NCI-H2227 (cell line): ENCODE results near the gene SRRM2.

Experiments
- DNase-seq: peaks from one replicate; lab custom pipeline; 2025; ENCODE audit not compliant: unreplicated experiment; lab: John Stamatoyannopoulos, UW

SRRM2 gene

DNA sequence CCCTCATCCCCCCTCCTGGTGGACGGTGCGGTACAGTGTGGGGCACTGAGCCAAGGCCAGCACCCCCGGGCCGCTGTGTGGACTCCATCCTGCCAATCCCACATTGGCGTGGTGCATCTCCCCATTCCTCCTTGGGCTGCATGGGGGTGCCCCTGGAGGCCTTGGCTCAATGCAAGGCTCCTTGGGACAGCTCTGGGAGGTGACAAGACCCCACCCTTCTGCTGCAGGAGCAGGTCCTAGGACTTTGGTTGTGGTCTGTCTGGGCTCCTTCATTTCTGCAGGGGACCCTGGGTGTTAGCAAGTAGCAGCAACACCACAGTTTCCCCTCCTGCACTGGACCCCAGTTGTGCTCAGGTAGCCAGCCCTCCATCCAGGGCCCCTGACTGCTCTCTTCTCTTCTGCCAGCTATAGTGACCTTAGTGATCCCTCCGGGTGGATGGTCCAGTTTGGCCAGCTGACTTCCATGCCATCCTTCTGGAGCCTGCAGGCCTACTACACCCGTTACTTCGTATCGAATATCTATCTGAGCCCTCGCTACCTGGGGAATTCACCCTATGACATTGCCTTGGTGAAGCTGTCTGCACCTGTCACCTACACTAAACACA, 65.9 kb downstream of the SRRM2 start:
- DNase-seq, result no peak

DNA sequence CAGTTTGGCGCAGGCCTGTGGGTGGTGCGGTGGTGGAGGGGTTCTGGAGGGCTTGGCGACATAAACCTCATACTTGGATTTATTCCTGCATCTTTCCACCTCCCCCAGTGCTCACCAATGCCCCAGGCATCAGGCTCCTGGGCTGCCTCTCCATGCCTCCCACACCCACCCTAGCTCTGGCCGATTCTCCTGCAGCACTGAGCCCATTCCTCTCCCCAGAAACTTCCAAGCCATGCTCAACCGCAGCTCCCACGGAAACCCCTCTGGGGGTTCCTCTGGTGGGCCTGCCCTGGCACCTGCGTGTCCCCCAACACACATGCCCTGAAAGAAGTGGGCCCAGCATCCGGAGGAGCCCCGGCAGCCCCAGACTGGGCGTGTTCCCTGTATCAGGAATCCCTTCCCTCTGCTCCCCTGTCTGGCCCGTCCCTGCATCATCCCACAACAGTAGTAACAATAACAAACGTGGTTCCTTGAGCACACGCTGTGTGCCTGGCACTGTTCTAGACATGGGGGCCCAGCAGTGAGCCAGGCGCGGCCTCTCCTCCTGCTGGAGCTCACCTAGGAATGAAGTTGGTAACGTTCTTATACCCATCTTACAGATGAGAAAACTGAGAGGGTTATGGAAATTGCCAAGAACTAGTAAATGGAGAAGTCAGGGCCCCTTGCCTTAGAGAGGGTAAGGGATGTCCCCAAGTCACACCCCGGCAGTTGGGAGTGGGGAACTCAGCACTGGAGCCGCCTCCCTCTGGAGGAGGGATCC, 66.9 kb downstream of the SRRM2 start:
- DNase-seq, result no peak

DNA sequence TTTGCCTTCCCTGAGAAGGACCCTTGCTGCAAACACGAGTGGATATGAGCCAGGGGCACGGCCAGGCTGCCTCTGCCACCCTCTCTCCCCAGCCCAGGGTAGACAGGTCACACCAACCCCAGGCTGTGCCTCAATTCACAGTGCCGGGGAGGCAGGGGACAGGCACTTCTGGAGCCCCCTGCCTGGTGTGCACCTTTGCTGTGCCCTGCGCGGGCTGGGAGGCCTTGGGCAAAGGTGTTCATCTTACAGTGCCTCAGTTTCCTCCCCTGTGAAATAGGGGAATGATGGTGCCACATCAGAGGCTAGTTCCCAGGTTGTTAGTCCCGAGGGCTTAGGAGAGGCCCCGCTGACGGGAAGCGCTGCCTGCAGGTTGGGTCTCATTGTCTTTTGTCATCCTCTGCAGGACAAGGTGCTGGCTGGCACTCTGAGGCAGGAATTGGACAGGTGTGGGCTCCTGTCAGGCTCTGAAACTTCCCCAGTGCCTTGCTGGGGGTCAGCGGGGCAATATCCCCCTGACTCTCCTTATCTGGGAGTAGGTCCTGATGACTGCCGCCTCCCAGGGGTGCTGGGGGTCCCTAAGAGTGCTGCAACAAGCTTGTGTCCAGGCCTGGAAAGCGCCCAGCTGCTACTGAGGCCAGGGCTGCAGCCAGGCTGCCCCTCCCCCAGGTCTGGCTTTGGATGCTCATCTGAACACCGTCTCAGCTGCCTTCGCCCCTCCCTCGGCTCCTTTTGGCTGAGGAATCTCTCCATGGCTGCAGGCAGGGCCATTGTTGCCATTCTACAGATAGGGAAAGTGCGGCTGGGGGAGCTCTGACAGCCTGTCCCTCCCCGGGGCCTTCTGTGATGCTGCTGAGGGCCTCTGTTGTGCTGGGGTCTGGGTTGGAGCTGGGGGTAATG, 67.7 kb downstream of the SRRM2 start:
- no peak for DNase-seq
